SK-N-DZ (cell line): ENCODE results near the gene BATF3.

Experiments
- DNase-seq: peaks from one replicate; pipeline ENCODE4 v3.0.0-alpha.2; 2015; ENCODE audit warnings: low spot score

BATF3 gene

GRCh38 chr1:212684521-212685090 is 15.0 kb downstream of the BATF3 start:
- DNase-seq = no peak

- no peak for DNase-seq
Observed at GRCh38 chr1:212684076-212684475, 15.6 kb downstream of the BATF3 start.

GRCh38 chr1:212683357-212683722 is 16.3 kb downstream of the BATF3 start:
- DNase-seq = no peak

- no peak for DNase-seq
Observed at GRCh38 chr1:212680680-212681389, 18.8 kb downstream of the BATF3 start.

- DNase-seq = no peak
Observed at GRCh38 chr1:212678456-212679410, 20.9 kb downstream of the BATF3 start.

GRCh38 chr1:212677573-212677972 is 22.1 kb downstream of the BATF3 start:
- no peak for DNase-seq

- DNase-seq = no peak
Observed at GRCh38 chr1:212677136-212677535, 22.5 kb downstream of the BATF3 start.

GRCh38 chr1:212675675-212676074 is 24.0 kb downstream of the BATF3 start:
- no peak for DNase-seq

GRCh38 chr1:212674872-212675271 is 24.8 kb downstream of the BATF3 start:
- DNase-seq = no peak

- DNase-seq = no peak
Observed at GRCh38 chr1:212671342-212672031, 28.2 kb downstream of the BATF3 start.

- no peak for DNase-seq
Observed at GRCh38 chr1:212670882-212671281, 28.8 kb downstream of the BATF3 start.

GRCh38 chr1:212670301-212670700 is 29.3 kb downstream of the BATF3 start:
- DNase-seq = no peak

GRCh38 chr1:212669600-212669999 is 30.0 kb downstream of the BATF3 start:
- no peak for DNase-seq

GRCh38 chr1:212669102-212669501 is 30.5 kb downstream of the BATF3 start:
- no peak for DNase-seq

GRCh38 chr1:212668477-212668876 is 31.2 kb downstream of the BATF3 start:
- no peak for DNase-seq

- peak; percentile 18 for DNase-seq
Observed at GRCh38 chr1:212667223-212668139, 32.2 kb downstream of the BATF3 start.

- no peak for DNase-seq
Observed at GRCh38 chr1:212666116-212666775, 33.4 kb downstream of the BATF3 start.

- peak; percentile 77 for DNase-seq
Observed at GRCh38 chr1:212665241-212666115, 34.2 kb downstream of the BATF3 start.
